ENCODE measurements around the gene PRPSAP2.

- TF ChIP-seq POLR2A (IDR thresholded peaks at IDR 0.05; ENCODE audit: low read depth) (no peak), CTCF (IDR thresholded peaks at IDR 0.05) (no peak), EP300 (IDR thresholded peaks at IDR 0.05) (no peak)
Measured at GRCh38 chr17:18851201-18851600, 6.7 kb upstream of the PRPSAP2 start.
